GM12864 (cell line): ENCODE data around the gene NR6A1.

Experiments
- DNase-seq: peaks from one replicate; pipeline ENCODE4 v3.0.0-alpha.2; 2011; ENCODE audit warnings: low read depth
- H3K4me3 ChIP-seq: 2 replicates; pipeline ENCODE4 v1.5.1; 2011; ENCODE audit warnings: mild to moderate bottlenecking, low read depth, low read length, control low read depth
- TF ChIP-seq, protein P1 (sequence below): IDR thresholded peaks from 2 replicates; pipeline ENCODE4 v1.5.1; 2011; ENCODE audit warnings: low read depth, mild to moderate bottlenecking, moderate library complexity, low read length, control low read depth, inconsistent platforms; ENCODE audit errors: missing control alignments

NR6A1 gene

GRCh38 chr9:124771021-124771866, at the start of gene NR6A1:
Gene NR6A1, minus strand, starts transcription at chr9:124771311.
- H3K4me3 ChIP-seq, result peak within 1 kb of the TSS; percentile 95
- peak; percentile 86 for DNase-seq
- TF ChIP-seq, protein P1, sequence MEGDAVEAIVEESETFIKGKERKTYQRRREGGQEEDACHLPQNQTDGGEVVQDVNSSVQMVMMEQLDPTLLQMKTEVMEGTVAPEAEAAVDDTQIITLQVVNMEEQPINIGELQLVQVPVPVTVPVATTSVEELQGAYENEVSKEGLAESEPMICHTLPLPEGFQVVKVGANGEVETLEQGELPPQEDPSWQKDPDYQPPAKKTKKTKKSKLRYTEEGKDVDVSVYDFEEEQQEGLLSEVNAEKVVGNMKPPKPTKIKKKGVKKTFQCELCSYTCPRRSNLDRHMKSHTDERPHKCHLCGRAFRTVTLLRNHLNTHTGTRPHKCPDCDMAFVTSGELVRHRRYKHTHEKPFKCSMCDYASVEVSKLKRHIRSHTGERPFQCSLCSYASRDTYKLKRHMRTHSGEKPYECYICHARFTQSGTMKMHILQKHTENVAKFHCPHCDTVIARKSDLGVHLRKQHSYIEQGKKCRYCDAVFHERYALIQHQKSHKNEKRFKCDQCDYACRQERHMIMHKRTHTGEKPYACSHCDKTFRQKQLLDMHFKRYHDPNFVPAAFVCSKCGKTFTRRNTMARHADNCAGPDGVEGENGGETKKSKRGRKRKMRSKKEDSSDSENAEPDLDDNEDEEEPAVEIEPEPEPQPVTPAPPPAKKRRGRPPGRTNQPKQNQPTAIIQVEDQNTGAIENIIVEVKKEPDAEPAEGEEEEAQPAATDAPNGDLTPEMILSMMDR, result peak; percentile 33

GRCh38 chr9:124818431-124819281, 47.5 kb upstream of the NR6A1 start:
- no peak for DNase-seq
- H3K4me3 ChIP-seq, result no peak overlapping the region
- TF ChIP-seq, protein P1, result no peak

GRCh38 chr9:124815601-124816000, 44.5 kb upstream of the NR6A1 start:
- no peak for DNase-seq
- H3K4me3 ChIP-seq, result no peak overlapping the region
- TF ChIP-seq, protein P1, result no peak

- TF ChIP-seq, protein P1, result no peak
- H3K4me3 ChIP-seq, result no peak overlapping the region
- DNase-seq, result no peak
These were observed 43.0 kb upstream of the NR6A1 start for GRCh38 chr9:124814164-124814535.

DNA sequence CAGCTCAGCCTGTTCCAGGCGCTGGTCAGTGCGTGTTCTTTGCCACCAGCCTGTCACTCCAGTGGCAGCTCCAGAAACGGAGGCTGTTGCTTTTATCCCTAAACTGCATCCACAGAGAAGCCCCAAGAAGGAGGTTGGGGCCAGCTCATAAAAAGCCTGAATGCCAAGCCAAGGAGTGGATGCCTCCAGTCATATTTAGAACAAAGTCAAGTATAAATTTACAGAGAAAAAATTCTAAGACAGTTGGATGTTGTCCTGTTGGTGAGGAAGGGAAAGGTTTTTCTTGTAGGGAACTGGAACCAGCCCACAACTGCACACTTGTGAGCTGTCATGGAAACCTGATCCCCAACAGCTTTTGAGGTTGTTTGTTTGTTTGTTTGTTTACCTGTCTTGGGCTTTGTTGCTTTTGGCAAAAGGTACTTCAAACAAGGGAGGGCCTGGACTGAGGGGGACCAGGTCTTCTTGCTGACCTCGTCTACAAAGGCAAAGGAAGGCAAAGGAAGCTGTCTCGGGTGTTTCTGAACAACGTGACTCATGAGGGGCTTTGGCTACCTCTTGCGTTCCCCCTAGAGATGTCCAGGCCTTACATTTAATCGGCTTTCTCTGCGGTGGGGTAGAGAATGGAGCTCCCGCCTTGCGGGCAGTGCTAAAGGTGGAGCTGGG, 42.5 kb upstream of the NR6A1 start:
- TF ChIP-seq, protein P1, result no peak
- no peak for DNase-seq
- no peak overlapping the region for H3K4me3 ChIP-seq

- H3K4me3 ChIP-seq, result no peak overlapping the region
- no peak for DNase-seq
- TF ChIP-seq, protein P1, result no peak
These were observed 41.9 kb upstream of the NR6A1 start for GRCh38 chr9:124813041-124813440.
